HG03575 (cell line): ENCODE results near the gene CDH20.

ENCODE experiments used
- ATAC-seq: cut with Tn5 transposase; IDR thresholded peaks from one replicate; pipeline ENCODE4 v1.9.1; 2021; ENCODE audit not compliant: unreplicated experiment, insufficient number of reproducible peaks, low FRiP score; ENCODE audit errors: extremely low read depth

Gene CDH20

GRCh38 chr18:61333271-61333745, at the start of gene CDH20:
TSS of gene CDH20 (plus strand) at chr18:61333430.
- ATAC-seq = no peak

- no peak for ATAC-seq
Measured at GRCh38 chr18:61284039-61284438, 49.2 kb upstream of the CDH20 start.

GRCh38 chr18:61285777-61286176, 47.5 kb upstream of the CDH20 start:
- ATAC-seq = no peak

DNA sequence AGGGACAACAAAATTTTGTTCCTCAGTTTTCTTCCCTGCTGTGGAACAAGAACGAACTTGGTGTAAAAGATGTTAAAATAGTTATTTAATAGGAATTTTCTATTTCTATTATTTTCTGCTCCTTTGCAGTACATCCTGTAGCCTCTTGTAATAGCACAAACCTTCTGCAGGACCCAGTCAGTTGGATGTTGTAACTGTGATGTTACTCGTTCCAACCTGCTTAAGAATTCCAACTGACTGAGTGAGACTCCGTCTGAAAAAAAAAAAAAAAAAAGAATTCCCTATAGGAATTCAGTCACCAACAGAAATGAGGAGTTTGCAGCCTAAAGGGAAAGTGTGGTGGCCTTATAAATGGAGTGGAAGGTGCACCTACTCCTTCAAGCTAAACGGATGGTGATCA, 46.4 kb upstream of the CDH20 start:
- no peak for ATAC-seq

GRCh38 chr18:61290616-61291015, 42.6 kb upstream of the CDH20 start:
- no peak for ATAC-seq

DNA sequence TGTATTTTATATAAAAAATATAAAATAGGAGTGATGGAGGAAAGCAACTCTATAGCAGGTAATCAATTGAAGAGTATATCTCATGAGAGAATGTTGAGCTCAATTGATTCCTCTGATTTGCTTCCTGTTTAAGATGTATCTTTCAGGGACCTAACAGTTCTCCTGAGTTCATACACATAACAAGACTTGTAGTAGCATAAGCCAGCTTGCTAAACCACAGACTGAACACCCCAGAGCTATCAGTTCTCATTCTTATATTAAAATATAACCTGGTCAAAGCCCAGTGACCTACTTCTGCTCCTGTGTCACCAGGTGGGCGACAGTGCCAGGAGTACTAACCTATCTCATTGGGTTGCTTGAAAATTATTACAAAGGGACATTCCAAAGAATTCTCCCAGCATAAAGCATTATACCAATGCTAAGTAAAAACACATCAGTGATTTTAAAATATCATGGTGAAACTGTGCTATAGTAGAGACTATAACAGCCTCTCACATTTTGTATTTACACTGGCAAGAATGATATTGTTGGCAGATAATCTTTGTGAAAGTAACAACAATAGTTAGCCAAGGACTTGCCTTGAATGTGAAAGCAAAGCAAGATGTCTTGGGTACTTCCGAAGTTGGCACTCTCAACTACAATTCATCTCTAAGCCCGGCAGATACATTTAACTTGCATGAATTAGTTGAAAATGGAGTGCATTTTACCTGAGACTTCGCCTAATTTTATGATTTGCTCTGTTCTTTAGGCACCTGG, 40.8 kb upstream of the CDH20 start:
- no peak for ATAC-seq

DNA sequence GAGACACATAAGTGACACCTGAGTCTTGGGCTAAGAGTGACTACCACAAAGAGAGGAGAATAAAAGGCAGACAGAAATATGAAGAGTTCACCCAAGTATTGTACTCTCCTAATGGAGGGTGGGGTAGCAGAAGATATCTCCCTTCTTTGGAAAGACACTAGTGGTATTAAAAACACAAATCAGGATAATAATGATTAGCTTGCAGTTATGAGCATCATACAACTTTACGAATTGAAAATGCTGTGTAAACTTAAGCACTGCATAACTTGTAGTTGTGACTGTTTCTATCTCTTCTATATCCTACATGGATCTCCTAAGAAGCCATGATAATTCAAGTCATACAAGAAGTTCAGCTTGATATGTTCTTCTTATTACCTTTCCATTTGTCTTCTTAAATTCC, 38.1 kb upstream of the CDH20 start:
- ATAC-seq = no peak

- no peak for ATAC-seq
Measured at GRCh38 chr18:61308004-61308403, 25.2 kb upstream of the CDH20 start.

DNA sequence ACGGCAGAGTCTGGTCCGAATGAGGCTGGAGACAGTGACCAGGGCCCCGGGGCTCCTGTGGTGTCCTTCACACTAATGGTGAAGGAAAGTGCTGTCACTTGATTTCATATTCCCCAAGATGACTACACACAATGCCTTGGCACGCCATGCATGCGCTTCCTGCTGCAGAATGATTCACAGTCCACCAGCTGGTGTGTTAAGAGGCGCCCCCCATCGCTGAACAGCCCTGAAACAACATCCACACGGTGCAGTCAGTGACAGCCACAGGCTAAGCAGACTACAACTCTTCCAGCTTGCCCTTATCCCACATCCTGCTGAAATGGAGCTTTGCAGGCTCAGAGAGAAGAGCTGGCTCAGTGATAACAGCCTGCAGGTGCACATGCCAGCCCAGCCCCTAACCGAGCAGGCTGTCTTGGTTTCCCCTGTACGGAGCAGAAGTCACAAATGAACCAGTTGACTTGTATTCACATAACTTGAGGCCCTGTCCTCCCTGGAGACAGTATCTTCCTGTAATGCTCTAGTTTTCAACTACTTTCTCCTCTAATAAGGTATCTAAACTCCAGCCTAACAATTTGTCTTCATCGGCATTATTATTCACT, 24.3 kb upstream of the CDH20 start:
- ATAC-seq = no peak

GRCh38 chr18:61322265-61322873, 10.9 kb upstream of the CDH20 start:
- ATAC-seq = peak; percentile 84

DNA sequence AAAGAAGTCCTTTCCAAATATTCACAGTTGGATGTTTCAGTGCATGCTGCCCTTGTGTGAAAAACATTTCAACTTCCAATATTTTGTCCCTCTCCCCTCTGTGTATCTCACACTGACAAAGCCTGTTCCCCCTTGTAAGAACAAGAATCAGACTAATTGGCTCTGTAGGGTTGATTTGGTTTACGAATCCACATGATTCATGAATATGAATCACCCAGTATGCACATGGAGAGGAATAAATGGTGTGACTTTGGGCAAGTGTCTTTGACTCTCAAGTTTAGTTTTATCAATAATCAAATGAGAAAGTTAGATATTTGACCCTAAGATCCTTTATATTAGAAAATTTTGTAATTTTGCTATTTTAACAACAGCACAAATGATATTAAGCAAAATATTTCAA, 9.3 kb upstream of the CDH20 start:
- no peak for ATAC-seq

DNA sequence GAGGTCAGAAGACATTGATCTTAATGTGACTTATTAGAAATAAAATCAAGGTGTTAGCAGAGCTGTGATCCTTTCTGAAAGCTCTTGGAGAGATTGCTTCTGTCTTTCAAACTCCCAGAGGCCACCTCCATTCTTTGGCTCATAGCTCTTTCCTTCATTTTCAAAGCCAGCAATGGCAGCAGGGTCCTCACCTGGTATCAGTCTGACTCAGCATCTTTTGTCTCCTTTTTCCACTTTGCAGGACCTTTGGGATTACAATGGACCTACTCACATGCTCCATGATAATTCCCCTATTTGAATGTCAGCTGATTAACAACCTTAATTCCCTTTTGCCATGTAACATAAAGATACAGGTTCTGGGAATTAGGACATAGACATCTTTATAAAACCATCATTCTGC, 6.8 kb upstream of the CDH20 start:
- ATAC-seq = no peak

- no peak for ATAC-seq
Measured at GRCh38 chr18:61329398-61329797, 3.8 kb upstream of the CDH20 start.

DNA sequence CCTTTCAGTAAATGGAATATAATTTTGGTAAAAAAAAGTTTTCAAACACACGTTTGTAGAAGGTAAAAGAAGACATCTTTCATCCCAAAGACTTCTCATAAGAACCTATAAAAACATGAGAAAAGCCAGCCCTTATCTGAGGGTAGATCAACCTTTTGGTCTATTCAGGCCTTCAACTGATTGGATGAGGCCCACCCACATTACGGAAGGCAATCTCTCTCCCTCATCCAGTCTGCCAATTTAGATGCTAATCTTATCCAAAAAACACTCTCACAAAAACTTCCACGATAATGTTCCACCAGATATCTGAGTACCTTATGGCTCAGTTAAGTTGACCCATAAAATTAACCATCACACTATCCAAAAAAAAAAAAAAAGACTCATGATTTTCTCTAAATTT, 2.2 kb upstream of the CDH20 start:
- no peak for ATAC-seq

DNA sequence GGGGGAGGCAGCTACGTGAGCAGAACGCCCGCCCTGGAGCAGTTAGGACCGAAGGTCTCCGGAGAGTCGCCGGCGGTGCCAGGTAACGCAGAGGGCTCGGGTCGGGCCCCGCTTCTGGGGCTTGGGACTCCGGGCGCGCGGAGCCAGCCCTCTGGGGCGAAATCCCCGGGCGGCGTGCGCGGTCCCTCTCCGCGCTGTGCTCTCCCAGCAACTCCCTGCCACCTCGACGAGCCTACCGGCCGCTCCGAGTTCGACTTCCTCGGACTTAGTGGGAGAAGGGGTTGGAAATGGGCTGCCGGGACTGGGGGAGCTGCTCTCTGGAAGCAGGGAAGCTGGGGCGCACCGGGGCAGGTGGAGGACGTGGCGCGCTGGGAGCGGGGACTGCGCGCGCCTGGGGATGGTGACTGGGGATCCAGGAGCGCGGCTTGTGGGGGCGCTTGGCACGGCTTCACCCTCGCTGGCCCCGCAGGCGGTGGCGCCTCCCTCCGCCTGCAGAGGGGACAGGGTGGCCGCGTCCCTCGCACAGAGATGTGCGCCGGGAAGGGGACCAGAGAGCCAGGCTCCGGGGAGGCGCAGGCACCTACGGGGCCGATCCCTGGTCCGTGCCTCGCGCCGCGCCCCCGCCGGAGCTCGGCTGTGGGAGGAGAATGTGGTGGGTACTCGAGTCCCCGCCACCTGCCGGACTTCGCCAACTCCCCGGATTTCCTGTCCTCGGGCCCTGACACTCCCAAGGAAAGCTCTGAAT, 688 bp downstream of the CDH20 start:
- ATAC-seq = no peak

- no peak for ATAC-seq
Measured at GRCh38 chr18:61334491-61334850, 1.2 kb downstream of the CDH20 start.

GRCh38 chr18:61334951-61335683, 1.9 kb downstream of the CDH20 start:
- ATAC-seq = no peak

GRCh38 chr18:61335684-61336555, 2.7 kb downstream of the CDH20 start:
- no peak for ATAC-seq
